ENCODE results near the gene PPP2R2B. TPM values are rescaled to one million over a fixed set of nuclear protein-coding genes. Genes with fewer than 3 reads are reported as not detected.

Gene PPP2R2B
- total RNA-seq, 1 donor from 2014 or later, result 2.6 TPM

GRCh38 chr5:146656703-146657102, 221.9 kb downstream of the PPP2R2B start:
- no peak for DNase-seq (ENCODE audit: low spot score)

DNA sequence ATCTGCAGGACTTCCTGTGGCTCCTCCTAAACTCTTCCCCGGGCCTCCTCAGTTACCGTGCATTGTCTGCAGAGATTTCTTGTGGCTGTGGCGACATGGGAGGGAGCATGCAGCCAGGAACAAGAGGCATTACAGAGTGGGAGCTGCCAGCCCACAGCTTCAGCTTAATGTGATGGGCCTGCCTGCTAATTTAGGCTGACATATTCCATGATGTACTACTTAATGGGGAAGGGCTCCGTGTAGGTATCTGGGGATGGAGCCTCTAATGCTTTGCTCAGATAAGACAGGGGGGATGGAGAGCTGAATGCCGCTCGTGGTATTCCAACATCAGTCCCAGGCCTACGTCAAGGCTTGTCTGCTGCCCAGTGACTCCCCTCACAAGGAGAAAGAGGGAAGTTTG, 225.0 kb downstream of the PPP2R2B start:
- no peak for DNase-seq (ENCODE audit: low spot score)

DNA sequence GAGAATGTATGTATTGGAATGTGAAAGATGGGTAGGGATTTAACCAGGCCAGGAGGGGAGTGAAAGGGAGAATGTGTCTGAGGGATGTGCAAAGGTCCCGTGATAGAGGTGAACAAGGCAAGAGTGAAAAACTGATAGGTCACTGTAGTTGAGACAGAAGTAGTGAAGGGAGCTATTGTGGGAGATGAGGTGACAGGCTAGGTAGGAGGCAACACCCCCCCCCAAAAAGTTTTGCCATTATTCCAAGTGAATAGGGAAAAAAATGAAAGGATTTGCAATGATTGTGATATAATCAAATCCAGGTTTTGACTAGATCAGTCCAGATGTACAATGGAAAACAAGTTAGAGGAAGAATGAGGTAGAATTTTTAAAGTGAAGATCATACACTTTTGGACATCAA, 226.0 kb downstream of the PPP2R2B start:
- no peak for DNase-seq (ENCODE audit: low spot score)

GRCh38 chr5:146647656-146648199, 230.8 kb downstream of the PPP2R2B start:
- no peak for DNase-seq (ENCODE audit: low spot score)

DNA sequence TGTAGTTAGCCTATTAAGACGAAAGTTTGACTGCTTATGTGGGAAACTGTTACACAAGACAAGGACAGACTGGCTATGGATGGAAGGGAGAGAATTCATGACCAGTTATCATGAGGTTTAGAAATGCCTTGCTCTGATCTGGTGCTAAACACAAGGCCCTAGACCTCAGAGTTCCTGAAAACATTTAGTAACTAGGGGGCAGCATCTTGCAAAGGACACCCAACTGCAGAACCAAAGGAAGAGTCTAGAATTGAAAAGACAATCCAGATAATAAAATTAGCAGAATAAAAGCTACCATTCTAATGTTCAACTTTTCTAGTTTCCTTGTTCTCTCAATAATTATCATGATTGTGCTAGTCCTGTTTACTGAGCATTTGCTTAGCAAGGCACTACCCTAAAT, 232.1 kb downstream of the PPP2R2B start:
- DNase-seq (ENCODE audit: low spot score), result no peak

DNA sequence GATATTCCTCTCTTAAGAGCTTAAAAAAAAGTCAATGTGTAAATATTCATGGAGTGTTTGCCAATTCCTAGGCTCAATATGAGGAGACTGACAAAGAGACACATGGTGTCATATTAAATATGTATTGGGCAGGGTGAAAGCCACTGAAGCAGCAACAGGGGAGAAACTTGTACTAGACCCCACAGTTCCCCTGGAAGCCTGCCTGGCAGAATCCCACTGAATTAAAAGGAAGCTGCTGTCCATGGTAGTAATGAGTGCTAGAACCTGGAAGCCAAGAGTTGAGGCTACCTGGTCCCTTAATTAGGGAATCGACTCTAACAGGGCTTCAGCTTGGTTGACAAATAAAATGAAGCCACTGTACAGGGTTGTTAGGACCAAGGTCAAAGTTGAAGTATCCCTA, 233.2 kb downstream of the PPP2R2B start:
- DNase-seq (ENCODE audit: low spot score), result no peak

- DNase-seq (ENCODE audit: low spot score), result no peak
Measured at GRCh38 chr5:146644831-146645230, 233.7 kb downstream of the PPP2R2B start.

DNA sequence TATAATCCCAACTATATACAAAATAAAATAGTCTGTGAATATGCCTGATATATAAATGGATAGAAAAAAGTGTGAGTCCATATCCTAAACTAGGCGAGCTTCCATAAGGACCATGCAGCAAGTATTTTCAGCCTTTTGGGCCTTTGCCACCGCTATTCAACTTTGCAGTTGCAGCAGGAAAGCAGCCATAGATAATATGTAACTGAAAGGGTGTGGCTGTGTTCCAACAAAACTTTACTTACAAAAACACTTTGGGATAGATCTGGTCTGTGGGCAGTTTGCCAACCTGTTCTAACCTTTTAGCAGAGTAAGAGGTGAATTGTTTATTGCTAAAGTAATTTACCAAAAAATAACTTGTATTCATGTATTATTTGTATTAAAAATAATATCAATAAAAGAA, 234.8 kb downstream of the PPP2R2B start:
- peak; percentile 50 for DNase-seq (ENCODE audit: low spot score)

- DNase-seq (ENCODE audit: low spot score), result no peak
Measured at GRCh38 chr5:146642410-146642809, 236.1 kb downstream of the PPP2R2B start.

DNA sequence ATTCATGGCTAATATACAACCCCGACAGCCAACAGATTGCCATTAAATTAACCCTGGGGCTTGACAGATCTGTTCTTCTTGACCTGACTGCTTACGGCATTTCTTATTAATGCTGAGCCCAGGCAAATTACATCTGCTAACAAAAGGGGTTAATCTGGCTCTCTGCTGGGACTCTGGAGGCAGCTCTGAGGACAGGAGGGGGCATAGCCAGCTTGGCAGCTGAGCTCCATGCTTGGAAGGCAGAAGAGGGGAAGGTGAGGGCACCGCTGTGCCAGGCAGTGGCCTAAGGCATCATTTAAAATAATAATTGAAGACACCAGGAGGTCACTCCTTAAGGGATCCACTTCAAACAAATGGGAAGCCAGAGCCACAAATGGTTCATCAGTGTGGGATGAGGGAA, 236.6 kb downstream of the PPP2R2B start:
- no peak for DNase-seq (ENCODE audit: low spot score)

DNA sequence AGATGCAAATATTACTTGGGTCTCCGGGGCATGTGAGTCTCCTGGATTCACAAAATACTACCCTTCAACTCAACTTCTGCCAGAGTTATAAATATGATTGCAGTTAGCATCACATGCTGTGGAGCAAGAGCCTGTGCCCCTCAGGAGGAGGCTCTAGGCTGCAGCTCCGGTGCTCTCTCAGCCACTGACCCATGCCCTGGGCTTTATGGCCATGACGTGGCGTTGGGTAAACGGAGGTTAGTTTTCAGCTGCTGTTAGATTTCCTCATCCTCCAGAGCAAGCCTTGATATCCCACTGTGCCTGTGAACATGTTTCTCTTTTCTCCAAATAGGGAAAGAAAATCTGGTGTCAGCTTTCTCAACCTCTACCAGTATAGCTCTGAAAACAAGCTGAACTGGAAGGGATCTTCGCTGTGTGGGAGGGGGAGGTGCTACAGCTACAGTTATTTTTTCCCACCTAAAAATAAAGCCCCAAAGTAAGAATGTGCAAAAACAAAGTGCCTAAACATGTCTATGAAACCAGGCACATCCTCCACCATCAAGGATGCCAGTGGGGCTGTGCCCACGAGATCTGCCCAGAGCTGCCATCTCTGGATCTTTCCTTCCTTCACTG, 238.2 kb downstream of the PPP2R2B start:
- DNase-seq (ENCODE audit: low spot score), result no peak

DNA sequence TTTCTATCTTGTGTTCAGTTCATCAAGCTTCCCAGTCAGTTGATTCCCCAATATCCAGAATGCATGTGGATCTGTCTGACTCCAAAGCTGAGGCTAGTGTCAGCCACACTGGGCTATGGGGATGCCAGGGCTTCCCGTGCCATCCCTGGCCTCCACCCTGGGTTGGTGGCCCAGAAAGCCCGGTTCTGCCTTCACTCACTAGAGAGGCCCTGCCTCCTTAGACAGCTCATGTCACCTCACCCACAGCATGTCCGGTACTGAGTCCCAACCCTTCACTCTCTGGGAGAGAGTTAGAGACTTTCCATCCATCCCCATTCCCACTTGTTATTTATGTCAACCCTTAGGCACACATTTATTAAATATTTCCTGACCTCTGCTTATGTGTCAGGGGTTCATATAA, 243.1 kb downstream of the PPP2R2B start:
- no peak for DNase-seq (ENCODE audit: low spot score)

DNA sequence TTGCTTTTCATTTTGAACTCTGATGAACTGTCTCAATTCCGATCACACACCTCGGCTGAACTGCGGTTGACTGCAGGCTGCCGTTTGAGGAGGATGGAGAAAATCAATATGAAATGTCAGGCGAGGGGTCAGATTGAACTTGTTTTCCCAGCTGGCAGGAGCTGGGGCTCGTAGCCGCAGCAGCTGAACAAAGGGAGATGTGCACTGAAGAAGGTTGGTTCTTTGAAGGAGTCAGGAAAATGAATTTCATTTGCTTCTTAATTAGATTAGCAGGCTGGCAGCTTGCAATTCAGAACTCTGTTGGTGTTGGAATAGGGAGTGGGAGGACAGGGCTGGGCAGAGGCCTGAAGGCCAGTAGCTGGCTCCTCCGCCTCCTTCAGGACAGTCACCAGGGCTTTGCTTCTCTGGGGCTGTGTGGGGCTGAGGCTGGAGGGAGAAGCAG, 245.2 kb downstream of the PPP2R2B start:
- DNase-seq (ENCODE audit: low spot score), result peak; percentile 12

GRCh38 chr5:146632620-146633322, 245.8 kb downstream of the PPP2R2B start:
- no peak for DNase-seq (ENCODE audit: low spot score)

DNA sequence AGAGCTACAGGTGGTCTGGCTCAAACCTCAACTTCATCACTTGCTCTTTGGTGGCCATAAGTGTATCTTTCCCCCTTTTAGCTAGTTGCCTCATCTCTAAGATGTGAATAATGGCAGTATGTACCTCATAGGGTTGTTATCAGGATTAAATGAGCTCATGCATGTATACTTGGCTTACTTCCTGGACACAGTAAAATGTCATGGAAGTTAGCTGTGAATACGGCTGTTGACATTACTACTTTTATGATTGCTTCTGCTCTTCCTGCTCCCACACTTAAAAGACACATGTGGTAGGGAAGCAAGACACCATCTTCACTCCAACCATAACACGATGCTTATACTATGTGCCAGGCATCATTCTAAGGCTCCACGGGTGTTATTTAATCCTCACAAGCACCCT, 248.1 kb downstream of the PPP2R2B start:
- no peak for DNase-seq (ENCODE audit: low spot score)

GRCh38 chr5:146628950-146629349, 249.6 kb downstream of the PPP2R2B start:
- DNase-seq (ENCODE audit: low spot score), result no peak

DNA sequence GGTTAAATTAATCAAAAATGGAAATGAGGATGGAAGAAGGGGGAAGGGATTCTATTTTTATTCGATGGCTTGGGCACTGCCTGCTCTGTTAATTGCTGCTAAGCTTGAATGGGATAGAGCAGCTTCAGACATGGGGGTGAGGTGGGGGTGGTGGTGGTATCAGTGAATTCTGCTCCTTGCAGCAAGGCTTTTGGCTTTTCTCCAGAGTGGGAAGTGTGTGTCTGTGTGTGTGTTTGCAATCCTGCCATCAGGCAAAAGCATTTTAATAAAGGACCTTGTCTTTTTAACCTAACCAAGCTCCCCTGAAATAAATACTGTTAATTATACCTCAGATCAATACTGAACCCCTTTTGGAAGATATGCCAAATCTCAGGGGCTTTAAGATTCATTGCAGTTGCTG, 251.6 kb downstream of the PPP2R2B start:
- DNase-seq (ENCODE audit: low spot score), result no peak

- no peak for DNase-seq (ENCODE audit: low spot score)
Measured at GRCh38 chr5:146624179-146624578, 254.4 kb downstream of the PPP2R2B start.

DNA sequence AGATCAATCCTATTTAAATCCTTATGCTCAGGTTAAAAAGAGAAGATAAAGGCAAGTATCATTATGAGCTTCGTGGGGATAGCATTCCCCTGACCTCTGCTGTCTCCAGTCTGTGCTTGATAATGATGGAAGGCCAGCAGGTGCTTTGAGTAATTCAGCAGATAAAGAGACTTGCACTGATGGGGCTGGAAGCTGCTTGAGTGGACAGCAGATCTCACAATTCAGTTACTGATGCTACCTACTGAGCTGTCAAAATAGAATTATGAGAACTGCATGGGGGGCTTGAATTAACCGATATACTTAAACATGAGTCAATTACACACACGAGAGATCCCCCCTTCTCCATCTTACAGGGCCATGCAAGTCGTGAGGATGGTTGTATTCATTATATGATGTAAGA, 254.9 kb downstream of the PPP2R2B start:
- DNase-seq (ENCODE audit: low spot score), result no peak

DNA sequence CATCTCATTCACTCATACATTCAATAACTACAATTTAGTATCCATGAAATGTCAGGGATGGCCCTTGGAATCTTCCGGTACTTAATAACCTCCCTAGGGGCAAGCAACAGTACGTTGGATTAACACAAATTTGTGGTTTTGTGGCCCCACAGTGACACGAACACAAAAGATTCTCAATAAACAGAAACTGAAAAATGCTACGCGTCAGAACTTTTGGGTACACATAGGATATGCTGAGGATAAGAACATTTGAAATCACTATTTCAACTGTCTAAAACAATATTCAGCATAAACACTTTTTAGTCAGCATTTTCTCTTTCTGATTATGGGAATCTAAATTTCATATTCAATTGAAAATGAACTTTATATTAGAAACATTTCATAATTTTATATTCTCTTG, 255.5 kb downstream of the PPP2R2B start:
- DNase-seq (ENCODE audit: low spot score), result no peak

DNA sequence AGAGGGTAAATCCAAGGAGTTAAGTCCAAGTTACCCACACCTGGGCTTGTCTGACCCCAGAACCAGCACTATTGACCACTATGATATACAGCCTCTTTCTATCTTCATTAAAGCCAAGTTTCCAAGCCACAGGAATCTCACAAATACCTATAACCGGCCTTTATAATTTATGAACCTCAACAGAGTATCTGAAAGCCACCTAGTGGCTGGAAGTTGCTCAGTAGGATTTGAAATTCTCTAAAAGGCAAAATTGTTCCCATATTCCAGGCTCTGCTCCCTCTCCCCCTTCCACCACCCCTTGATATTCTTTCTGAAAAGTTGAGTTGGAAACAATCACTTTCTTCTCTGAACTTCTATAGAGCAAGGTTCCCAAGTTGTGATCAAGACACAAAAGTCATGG, 256.2 kb downstream of the PPP2R2B start:
- no peak for DNase-seq (ENCODE audit: low spot score)

DNA sequence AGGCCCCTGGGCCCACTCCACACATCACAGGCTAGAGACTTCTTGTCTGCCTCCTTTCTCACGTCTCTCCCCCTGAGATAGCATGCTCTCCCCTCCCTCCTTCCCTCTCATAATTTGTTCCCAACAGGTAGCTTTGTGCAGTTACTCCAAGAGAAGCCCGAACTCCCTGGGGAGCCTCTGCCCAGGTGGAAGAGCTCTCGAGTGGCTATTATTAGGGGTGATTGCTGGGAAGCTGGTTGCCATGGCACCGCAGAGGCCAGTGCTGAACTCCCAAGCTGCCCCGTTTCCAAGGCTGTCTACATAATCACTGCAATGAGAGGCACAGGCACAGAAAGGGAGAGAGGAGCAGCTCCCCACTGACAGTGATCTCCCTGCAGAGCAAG, 257.9 kb downstream of the PPP2R2B start:
- DNase-seq (ENCODE audit: low spot score), result no peak

GRCh38 chr5:146620031-146620668, 258.4 kb downstream of the PPP2R2B start:
- DNase-seq (ENCODE audit: low spot score), result no peak

Data from mucosa of gallbladder (tissue), 1 donor.